ENCODE measurements around the gene RTN4RL1. TPM values are rescaled to one million over a fixed set of nuclear protein-coding genes. Genes with fewer than 3 reads are reported as not detected.

Gene RTN4RL1
- total RNA-seq, 1 donor from 2014 or later = 25.0 TPM

DNA sequence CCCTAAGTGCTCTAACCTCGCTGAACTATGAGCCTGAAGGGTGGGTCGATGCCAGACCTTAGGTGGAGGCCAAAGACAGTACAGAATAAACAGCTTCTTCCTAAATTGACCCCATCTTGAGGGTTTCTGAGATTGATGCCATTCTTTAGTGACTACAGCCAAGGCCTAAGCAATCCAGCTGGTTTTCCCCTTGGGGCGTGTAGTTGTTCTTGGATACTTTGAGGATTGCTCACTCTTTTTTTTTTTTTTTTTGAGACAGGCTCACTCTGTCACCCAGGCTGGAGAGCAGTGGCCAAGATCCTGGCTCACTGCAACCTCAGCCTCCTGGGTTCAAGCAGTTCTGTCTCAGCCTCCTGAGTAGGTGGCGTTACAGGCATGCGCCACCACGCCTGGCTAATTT lies 18.7 kb upstream of the RTN4RL1 start:
- DNase-seq = no peak

DNA sequence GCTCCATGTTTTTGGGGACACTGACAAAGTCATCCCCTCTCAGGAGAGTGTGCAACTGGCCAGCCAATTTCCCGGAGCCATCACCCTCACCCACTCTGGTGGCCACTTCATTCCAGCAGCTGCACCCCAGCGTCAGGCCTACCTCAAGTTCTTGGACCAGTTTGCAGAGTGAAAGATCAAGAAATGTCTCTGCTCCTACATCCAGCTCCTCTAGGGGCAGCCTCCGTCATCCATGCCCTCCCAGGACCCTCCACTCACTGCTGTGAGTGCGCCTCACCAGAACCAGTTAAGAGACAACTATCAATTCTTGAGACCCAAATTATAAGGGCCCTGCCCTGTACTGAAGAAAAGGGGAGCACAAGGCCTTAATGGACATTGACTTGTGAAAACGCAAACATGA lies 17.8 kb upstream of the RTN4RL1 start:
- no peak for DNase-seq

DNA sequence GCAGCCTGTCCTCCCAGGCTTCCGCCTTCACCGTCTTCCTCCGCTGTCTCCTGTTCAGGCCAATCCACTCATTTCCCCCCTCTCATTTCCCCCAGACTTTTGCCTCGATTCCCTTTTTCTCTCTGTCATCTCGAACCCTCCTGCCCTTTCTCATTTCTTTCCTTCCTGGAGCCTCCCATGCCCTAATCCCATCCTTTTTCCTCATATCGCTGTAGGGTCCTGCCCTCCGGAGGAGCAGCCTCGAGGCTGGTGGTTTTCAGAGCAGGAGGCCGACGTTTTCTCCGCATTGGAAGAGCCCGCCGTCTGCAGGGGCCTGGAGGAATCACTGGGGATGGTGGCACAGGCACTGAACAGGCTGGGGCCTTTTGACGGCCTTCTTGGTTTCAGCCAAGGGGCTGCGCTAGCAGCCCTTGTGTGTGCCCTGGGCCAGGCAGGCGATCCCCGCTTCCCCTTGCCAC lies 17.3 kb upstream of the RTN4RL1 start:
- DNase-seq = no peak

DNA sequence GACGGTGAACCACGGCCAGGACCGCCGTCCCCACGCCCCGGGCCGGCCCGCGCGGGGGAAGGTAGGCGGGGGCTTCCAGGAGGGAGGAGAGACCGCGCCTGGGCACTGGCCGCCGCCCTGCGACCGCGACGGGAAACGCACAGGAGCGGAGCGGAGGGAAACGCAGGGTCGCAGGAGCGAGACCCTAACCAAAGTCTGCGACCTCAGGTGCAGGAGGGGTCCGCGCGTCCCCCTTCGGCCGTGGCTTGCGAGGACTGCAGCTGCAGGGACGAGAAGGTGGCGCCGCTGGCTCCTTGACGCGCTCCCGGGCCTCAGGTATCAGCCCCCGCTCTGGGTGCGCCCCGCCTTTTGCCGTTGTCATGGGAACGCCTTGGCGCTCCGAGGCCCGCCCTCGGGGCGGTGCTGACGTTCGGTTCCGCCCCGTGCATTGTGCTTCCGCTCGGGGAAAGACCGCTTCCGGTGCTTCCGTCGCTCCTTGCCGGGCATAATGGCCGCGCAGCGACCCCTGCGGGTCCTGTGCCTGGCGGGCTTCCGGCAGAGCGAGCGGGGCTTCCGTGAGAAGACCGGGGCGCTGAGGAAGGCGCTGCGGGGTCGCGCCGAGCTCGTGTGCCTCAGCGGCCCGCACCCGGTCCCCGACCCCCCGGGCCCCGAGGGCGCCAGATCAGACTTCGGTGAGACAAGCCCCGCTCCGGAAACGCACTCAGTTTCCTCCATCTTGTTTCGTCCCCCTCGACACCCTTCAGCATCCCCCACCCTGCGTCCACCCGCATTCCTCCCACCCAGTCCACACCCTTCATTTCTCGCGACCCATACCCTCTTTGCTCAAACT lies 16.6 kb upstream of the RTN4RL1 start, which contains the start of gene OVCA2:
TSS of gene OVCA2 (plus strand) at position 462 of the 829 bp plus-strand sequence. CDS start at position 488, 26 bp downstream.
- DNase-seq = peak; percentile 86

DNA sequence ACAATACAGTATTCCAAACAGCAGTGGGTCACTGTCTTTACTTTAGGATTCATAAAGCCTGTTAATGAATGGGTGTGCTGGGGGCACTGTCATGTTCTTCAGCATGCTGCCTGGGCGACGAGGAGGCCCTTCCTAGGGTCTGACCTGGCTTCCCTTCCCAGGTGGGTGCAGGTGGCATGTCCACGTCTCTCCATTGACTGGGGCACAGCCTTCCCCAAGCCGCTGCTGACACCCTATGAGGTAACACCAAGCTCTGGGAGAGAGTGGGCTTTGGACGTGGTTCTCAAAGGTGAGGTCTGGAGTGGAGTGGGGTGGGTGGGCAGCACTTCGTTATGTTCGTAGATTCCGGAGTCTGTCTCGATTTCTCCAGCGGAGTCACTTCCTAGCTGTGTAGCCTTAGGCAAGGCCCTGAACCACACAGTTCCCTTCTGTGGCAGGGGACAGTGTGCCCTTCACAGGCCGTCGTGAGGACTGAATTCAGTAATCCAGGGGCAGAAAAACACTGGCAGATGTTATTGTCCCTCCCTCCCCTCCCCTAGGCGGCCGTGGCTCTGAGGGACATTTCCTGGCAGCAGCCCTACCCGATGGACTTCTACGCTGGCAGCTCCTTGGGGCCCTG lies 15.9 kb upstream of the RTN4RL1 start:
- no peak for DNase-seq

DNA sequence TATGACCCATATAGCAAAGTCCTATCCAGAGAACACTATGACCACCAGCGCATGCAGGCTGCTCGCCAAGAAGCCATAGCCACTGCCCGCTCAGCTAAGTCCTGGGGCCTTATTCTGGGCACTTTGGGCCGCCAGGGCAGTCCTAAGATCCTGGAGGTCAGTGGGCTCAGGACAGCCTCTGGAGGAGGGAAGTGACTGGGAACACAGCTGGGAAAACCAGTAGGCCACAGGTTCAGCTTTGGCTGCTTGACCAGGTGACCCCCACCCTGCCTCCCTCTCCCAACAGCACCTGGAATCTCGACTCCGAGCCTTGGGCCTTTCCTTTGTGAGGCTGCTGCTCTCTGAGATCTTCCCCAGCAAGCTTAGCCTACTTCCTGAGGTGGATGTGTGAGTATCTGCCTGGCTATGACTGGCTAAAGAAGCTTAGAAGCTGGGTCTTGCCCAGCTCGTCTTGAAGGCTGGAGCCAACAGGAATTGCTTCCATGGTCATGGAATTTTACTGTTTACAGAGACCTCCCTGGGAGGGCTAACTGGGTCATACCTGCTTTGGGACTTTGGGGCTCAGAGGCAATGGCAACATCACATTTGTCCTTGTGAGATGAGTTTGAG lies 15.2 kb upstream of the RTN4RL1 start:
- DNase-seq = no peak

DNA sequence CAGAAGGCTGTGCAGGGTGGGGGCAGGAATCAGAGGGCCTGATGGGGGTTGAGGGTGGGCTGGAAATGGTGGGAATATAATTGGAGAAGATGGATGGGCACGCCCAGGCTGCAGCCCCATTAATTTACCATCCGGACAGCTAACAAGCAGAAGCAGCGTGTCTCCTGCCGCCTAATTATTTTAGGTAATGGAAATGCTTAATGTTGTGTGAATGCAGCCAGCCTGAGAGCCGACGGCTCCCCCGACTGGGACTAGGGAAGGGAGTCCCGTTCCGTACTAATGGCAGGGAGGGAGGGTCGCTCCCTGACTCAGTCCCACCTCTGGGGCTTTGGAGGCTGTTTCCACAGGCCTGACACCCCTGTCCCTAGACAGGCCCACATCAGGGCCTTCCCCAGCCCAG lies 12.0 kb upstream of the RTN4RL1 start:
- DNase-seq = no peak

DNA sequence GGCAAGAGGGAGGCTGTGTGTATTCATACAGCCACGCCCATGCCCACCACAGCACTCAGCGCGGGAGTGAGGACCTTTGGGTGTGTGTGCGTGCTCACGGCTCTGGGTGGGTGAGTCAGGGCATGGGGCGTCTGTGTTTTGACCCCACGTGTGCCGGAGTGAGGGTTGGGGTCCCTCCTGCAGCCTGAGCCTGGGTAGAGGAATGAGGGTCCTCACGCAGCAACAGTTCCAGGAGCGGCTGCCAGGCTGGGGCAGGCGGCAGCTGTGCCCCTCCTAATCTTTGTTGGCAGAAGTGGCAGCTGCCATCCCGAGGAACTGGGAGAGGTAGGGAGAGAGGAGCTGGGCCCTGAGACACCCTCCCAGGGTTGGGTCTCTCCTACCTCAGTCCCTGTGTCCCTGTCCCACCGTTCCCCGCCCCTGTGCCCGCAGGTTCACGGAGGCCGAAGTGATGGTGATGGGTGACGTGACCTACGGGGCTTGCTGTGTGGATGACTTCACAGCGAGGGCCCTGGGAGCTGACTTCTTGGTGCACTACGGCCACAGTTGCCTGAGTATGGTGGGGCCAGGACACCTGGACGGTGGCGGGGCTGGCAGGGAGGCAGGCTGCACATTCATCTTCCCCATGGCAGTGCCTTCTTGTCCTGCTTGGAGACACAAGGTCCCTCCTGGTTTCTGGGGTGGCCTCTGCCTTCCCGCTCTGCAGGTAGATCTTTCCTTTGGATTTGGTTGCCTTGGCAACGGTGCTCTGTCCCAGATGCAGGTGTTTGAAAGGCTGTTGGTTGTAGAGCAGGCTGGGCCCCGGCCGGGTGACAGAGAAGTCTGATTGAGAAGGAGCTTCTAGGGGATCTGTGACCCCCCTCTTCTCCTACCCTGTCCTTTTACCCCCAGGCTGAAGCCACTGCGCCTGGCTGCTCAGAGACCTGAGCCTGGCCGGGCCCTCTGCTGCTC lies 10.7 kb upstream of the RTN4RL1 start:
- DNase-seq = no peak

DNA sequence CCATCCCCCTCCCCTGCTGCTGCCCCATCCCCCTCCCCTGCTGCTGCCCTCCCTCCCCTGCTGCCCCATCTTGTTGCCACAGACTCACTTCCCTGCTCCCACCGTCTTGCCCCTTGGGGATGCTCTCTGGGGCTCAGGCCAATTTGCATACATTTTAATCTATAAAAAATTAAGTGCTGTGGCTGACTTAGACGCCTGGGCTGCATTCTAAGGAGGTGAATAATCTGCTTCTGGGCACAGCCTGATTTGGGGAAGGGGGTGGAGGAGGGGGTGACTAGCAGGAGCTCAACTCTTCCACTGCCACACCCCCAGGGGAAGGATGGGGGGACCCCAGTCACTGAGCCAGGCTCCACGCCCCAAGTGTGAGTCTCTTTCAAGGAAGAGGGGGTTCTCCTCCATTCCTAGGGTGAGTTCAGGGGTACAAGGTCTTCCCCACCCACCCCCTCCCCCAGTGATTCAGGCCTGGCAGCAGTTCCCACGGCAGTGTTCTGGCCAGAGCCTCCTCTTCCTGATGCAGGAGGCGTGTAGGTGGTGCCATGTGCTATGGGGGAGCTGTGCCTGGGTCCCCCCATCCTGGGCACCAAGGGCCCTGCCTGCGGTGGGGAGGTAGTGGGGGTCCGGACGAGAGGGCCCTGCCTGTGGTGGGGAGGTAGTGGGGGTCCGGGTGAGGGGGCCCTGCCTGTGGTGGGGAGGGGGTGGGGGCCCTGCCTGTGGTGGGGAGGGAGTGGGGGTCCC lies 9.8 kb upstream of the RTN4RL1 start:
- DNase-seq = no peak

DNA sequence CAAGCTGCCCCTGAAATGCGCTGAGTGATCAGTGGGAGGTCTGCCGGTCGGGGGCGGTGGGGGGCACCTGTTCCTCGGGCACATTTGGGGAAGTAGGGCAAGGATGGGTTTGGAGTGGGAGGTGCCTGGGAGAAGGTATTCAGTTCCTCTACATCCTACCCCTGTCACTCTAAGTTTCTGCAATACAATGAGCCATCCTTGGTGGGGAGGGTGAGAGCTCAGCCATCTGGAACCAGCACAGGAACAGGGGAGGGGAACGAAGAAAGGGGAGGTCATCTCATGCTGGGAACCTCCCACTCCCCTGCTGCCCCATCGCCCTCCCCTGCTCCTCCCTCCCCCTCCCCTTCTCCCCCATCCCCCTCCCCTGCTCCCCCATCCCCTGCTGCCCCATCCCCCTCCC lies 9.0 kb upstream of the RTN4RL1 start:
- DNase-seq = no peak

DNA sequence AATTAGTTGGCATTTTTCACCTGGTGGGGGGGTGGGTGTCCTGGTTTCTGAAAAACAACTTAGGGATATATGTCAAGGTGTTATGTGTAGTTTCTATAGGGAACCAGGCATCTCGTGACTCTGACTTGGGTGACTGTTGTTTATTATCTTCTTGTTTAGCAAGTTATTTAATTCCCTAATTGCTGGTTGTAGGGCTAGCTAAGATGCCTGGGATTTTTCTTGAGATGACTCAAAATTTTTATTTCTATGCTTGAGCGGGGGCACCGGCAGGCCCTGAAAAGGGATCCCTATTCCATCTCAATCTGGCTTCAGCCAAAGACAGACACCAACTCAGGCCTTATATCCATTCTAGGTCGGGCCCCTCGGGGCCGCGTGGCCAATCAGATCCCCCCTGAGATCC lies 8.0 kb upstream of the RTN4RL1 start:
- no peak for DNase-seq

DNA sequence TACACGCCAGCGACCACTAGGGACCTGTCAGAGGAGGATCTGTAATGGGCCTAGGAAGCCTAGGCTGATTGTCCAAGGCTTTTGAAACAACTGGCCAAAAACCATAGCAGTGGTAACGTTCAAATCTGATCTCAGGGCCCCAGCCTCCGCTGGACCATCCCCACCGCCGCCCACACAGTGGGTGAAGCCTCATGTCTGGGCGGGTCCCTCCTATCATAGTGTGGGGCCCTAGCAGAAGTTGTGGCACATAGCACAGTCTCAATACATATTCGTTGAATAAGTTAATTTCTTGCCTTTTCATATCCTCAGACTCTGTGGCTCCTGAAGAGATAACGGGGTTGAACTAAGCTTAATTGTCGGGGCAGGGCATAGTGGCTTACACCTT lies 5.6 kb upstream of the RTN4RL1 start:
- DNase-seq = no peak

DNA sequence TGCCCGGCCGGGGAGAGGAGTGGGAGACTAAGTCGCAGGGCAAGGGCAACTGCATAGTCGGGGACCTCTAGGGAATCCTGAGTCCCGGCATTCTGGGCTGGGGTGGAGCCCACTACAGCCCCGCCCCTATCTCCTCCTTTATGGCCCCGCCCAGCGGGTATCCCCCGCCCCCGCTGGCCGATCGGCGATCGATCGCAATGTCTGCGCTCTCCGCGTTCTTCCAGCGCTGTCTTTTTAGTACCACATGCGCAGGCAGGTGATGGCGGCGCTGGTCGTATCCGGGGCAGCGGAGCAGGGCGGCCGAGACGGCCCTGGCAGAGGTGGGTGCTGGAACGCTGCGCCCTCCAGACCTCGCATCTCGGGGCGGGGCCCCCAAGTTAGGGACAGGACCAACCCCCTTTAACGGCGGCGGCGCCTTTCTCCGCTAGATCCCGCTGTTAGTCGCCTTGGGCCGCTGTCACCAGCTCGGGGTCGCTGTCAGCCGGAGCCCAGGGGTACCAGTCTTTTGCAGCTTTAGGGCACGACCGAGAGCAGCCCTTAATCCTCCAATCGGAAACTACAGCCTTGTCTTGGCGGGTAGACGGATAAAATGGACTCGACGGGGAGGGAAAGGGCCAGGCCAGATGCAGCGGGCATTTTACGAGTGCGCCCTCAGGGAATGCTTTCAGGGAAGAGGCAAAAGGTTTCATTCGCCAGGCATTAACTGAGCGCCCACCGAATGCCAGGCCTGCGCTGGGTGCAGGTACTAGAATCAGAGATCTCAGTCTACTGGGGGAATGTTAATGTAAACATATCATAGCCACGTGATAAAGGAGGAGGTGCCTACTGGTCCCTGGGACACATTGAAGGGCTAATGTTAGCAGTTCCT lies 5.0 kb upstream of the RTN4RL1 start, which contains the start of gene DPH1:
TSS of gene DPH1 (plus strand) at position 243 of the 868 bp plus-strand sequence. CDS start at position 260, 17 bp downstream.
- DNase-seq = peak; percentile 87

DNA sequence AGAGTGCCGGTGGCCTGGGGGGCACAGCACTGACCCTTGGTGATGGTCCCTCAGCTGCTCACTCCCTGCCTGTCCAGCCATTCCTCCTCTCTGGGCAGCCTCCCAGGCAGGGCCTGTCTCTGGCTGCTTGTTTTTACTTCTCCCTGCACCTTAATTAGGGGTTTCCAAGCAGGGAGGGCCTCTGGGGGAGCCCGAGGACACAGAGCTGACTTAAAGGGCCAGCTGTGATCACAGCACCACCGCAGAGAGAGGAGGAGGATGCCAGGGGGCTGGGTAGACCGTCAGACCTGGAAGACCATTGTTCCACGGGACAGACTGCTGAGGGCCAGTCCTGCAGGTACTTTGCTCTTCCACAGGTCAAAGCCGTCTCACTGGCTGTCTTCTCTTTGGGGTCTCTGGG lies 3.6 kb upstream of the RTN4RL1 start:
- no peak for DNase-seq

DNA sequence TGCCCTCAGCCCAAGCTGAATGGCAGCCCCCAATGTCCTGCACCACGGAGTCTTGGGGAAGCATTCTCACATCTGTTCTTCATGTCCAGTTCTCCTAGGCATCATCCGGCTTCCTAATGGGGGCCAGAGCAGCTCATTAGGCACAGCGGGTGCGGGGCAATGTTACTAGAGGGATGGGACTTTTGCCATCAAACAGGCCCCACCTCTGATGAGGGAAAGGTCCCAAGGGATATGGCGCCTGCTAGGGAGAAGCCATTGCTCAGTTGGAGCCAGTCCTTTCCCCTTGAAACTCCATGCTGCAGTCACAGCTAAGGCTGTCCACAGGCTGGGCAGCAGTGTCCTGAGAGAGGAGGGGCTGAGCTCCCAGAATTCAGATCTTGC lies 3.1 kb upstream of the RTN4RL1 start:
- DNase-seq = no peak

DNA sequence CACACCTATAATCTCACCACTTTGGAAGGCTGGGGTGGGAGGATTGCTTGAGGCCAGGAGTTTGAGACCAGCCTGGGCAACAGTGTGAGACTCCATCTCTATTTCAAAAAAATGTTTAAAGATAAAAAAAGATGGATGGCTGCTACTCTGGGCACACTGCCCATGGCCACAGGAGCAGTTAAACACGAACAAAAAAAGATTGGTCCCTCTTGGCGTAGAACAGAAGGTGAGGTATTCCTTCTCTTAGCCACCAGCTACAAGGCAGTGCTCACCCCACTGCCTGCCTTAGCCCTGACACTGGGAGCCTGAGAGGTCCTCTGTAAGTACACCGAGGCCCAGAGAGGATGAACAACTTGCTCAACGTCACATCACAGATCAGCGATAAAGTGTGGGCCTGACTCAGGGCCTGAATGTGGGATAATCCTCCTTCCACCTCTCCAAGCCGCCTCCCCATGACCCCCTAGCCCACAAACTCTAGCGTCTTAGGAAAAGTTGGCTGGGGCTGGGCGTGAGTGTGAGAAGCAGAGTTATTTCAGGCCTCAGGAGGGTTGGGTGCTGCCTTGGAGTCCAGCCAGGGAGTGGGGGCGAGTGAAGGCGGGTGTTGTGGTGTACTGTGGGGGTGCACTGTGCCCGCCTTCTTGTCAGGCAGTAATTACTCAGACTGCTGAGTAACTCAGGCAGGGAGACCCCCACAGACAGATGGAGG lies 2.5 kb upstream of the RTN4RL1 start:
- DNase-seq = no peak

DNA sequence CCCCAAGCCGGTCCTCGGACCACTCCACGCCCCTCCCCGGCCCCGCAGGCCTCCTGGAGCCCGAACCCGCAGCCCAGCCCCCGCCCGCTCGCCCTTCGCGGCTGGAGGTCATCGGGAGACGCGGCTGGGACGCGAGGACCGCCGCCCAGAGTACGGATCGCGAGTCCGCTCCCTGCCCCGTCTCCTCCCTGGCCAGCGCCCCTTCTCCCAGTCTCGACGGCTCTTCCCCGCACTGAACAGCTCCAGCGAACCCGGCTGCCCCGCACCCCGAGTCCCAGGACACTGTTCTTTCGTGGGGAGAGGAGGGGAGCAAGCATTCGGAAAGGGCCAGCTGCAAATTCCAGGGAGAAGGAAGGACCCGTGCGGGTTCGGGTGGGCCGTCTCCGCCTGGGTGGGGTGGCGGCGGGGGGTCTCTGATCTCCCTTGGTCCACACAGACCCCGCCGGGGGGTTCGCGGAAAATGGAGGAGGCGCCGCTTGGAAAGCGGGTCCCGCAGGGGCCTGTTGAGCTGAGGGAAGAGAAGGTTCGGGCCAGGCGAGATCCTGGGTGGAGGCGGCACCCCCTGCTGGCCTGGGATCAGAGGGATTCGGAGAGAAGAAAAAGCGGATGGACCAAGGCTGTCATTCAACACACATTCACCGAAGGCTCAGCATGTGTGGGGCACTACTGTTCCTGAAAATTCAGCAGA lies 632 bp upstream of the RTN4RL1 start:
- DNase-seq = peak; percentile 46

DNA sequence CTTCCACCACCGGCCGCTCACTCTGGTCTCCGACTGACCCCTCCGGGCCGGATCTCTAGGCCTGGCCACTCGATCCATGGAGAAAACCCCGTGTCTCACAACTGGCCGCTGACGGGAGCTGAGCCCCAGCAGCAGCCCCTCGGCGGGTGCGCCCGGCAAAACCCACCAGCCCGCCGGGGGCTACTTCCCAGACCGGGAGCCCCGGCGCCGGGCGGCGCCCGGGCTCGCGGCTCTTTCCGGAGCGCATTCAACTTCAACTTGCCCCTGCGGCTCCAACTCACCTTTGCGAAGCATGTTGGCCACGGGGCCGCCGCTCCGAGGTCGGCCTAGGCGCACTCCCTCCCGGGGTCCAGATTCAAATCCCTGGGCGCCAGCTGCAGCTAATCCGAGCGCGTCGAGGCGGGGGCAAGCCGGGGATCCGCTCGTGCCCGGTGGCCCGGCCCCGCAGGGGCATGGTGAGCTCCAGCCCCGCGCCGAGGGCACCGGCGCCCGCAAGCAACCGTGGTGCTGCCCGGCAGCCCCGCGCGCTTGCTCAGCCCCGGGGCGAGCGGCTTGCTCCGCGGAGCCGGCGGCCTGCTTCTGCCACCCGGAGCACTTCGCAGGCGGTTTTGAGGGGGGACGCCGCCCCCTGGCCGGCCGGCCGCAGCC lies 438 bp downstream of the RTN4RL1 start:
- no peak for DNase-seq
